Heart left ventricle (tissue), 16 donors: Measurements from ENCODE around the gene ADPRS. TPM values are rescaled to one million over a fixed set of nuclear protein-coding genes. Genes with fewer than 3 reads are reported as not detected.

ENCODE experiments used
- ATAC-seq, 4 donors: fragments of 200-7000 bp; cut with Tn5 transposase; one replicate each; pipeline ENCODE4 v1.9.1; 2020 to 2022; ENCODE audit warnings: moderate library complexity in 4 of 4, mild to moderate bottlenecking in 3 of 4, moderate number of reproducible peaks in 1 of 4
- DNase-seq, 5 donors: peaks; one replicate each; pipeline ENCODE4 v3.0.0-alpha.2; 2020
- H3K27ac ChIP-seq, 12 donors: fragments of 200-600 bp; sonication (generic) in 4 of 12; one replicate each; pipeline versions ENCODE4 v1.5.0 to v1.8.0; 2016 to 2022; ENCODE audit warnings: mild to moderate bottlenecking in 2 of 12
- H3K27me3 ChIP-seq, 9 donors: fragments of 200-600 bp; sonication (generic) in 2 of 9; one replicate each; pipeline versions ENCODE4 v1.5.1 to v1.8.0; 2016 to 2022; ENCODE audit warnings: mild to moderate bottlenecking in 3 of 9
- H3K36me3 ChIP-seq, 9 donors: fragments of 200-600 bp; sonication (generic) in 2 of 9; one replicate each; pipeline versions ENCODE4 v1.5.0 to v1.8.0; 2018 to 2022; ENCODE audit warnings: mild to moderate bottlenecking in 2 of 9
- H3K4me1 ChIP-seq, 12 donors: fragments of 200-600 bp; sonication (generic) in 4 of 12; one replicate each; pipeline versions ENCODE4 v1.5.0 to v1.8.0; 2016 to 2022; ENCODE audit warnings: mild to moderate bottlenecking in 3 of 12
- H3K4me3 ChIP-seq, 12 donors: fragments of 200-600 bp; sonication (generic) in 4 of 12; one replicate each; pipeline versions ENCODE4 v1.5.0 to v1.8.0; 2017 to 2022; ENCODE audit warnings: mild to moderate bottlenecking in 9 of 12, moderate library complexity in 4 of 12
- H3K9me3 ChIP-seq, 12 donors: fragments of 200-600 bp; sonication (generic) in 4 of 12; one replicate each; pipeline versions ENCODE4 v1.5.0 to v1.8.0; 2016 to 2022; ENCODE audit warnings: mild to moderate bottlenecking in 1 of 12
- POLR2A ChIP-seq, 2 donors: fragments of 450-650 bp; IDR thresholded peaks; one replicate each; pipeline ENCODE4 v1.6.1; 2017; ENCODE audit warnings: antibody characterized with exemption in 2 of 2, mild to moderate bottlenecking in 2 of 2, moderate library complexity in 2 of 2
- WGBS, 4 donors: extraction: QIAGEN DNeasy Blood & Tissue Kit in 2 of 4; methylation state at CpG; one replicate each; pipeline versions ENCODE4 v1.1.5 to v1.1.7; 2013 to 2018; 5-methylcytosine and 5-hydroxymethylcytosine counted together
- intact Hi-C, 10 donors: fragments of 100-400 bp; cut with DNase I; formaldehyde crosslinking; loops; one replicate each; pipeline versions ENCODE4 v1.11.1 to v1.14.2; 2022
- polyA plus RNA-seq, 2 donors: library from polyadenylated mRNA; stranded (reverse); fragments of 200-250 nt; gene quantifications; one replicate each; pipeline ENCODE4 v1.2.3, GENCODE V29; 2013
- total RNA-seq, 9 donors: library from RNA; depleted of rRNA in 2 of 9; stranded (reverse); fragments of >200 nt in 2 of 9; fragmentation: NEBNext Ultra II Directional in 3 of 9; extraction: Animal tissue kit (Norgen Biotek cat#: 25700) in 3 of 9; gene quantifications; one replicate each; pipeline versions ENCODE4 v1.1.0 to v1.2.4, GENCODE V29; 2016 to 2023
- TF ChIP-seq, protein P1 (sequence below), 12 donors: fragments of 200-600 bp; sonication (generic) in 4 of 12; IDR thresholded peaks; one replicate each; pipeline versions ENCODE4 v1.5.0 to v1.8.0; 2018 to 2022; ENCODE audit warnings: antibody characterized with exemption in 12 of 12, mild to moderate bottlenecking in 5 of 12
- donor health status: ischemic (EF 13 %, LVEDD 7.1; RV severe dilation, severe dysfunction).
- donor health status: healthy with polysubstance abuse.
- donor health status: DM: no; HTN: yes; CAD: no.
- donor health status: DM: no; HTN: no; CAD: no.
- donor health status: ischemic (EF 25% LVEDD 6.9; RV normal size, moderate dysfunction).
- donor health status: ischemic (EF 25% LVEDD 5.7; RV mildly dilated, moderate dysfunction).
- donor health status: healthy.
- donor health status: DM: yes; HTN: yes; CAD: no.
- donor health status: ischemic (EF 35%, LVEDD 5.7; RV mildly dilated, moderate dysfunction).
- donor health status: nonischemic (EF 11% LVEDD 7.7; RV severe dilation, severe dysfunction).
- donor health status: DM: yes; HTN: yes; CAD: no.
- donor health status: PGD.
- donor health status: ischemic (EF 29% LVEDD 5.4; RV normal size, mild dysfunction).
- donor health status: nonischemic (EF 23%, LVEDD 6.1; RV moderate dilation, normal function).

Gene ADPRS
- total and polyA plus RNA-seq, 11 donors: 11.3 to 49.0 (median 18.2) TPM

DNA sequence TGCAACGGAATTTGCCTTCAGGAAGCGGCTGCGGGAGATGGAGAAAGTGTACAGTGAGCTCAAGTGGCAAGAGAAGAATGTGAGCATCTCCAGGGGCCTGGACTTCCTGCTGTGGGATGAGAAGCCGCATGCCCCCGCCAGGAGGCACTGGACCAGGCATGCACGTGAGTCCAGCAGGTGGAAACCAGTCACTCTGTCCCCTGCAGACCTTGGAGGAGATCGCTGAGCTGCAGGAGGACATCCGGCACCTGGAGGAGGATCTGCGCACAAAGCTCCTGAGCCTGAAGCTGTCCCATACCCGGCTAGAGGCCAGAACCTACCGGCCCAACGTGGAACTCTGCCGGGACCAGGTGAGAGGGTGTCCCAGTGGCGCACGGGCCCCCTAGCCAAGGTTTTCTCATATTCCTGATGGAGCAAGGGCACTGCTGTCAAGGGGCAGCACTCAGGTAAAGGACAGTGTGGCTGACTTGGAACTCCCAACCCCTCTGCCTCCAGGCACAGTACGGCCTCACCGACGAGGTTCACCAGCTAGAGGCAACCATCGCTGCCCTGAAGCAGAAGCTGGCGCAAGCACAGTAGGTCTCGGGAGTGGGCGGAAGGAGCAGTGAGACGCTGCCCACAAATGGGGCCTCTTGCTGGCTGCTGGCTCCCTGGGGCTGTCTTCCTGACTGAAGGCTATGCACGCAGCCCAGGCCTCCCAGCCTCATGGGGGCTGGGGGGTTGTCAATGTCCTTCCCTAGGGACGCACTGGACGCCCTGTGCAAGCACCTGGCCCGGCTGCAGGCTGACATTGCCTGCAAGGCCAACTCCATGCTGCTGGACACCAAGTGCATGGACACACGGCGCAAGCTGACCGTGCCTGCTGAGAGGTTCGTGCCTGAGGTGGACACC lies 1.2 kb upstream of the ADPRS start:
- WGBS, 4 donors: 87 to 90% (median 89%) methylated on average over 24 to 31 of the region's 31 CpGs
- TF ChIP-seq POLR2A (IDR thresholded peaks at IDR 0.05): no peak
- TF ChIP-seq, protein P1, sequence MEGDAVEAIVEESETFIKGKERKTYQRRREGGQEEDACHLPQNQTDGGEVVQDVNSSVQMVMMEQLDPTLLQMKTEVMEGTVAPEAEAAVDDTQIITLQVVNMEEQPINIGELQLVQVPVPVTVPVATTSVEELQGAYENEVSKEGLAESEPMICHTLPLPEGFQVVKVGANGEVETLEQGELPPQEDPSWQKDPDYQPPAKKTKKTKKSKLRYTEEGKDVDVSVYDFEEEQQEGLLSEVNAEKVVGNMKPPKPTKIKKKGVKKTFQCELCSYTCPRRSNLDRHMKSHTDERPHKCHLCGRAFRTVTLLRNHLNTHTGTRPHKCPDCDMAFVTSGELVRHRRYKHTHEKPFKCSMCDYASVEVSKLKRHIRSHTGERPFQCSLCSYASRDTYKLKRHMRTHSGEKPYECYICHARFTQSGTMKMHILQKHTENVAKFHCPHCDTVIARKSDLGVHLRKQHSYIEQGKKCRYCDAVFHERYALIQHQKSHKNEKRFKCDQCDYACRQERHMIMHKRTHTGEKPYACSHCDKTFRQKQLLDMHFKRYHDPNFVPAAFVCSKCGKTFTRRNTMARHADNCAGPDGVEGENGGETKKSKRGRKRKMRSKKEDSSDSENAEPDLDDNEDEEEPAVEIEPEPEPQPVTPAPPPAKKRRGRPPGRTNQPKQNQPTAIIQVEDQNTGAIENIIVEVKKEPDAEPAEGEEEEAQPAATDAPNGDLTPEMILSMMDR (IDR thresholded peaks at IDR 0.05): no peak
- Histone ChIP-seq H3K27me3 (peaks cover 0 to 26% (median 5%) of the 10 kb centered on the region in 9 donors), H3K9me3 (no peaks in the 10 kb centered on the region), H3K4me1 (peaks cover 0 to 40% (median 20%) of the 10 kb centered on the region in 12 donors), H3K36me3 (peaks cover 1 to 19% (median 16%) of the 10 kb centered on the region in 9 donors), H3K4me3 (no peak overlapping the region), H3K27ac (peak overlapping the region in 1 of 12 donors; percentile 93)
- DNase-seq: no peak
- intact Hi-C loops: loop anchor here in 3 of 10 donors (5.0 to 10.0 kb wide), 3 partner anchors 203 to 233 kb away; partner anchors contain the start of gene AGO1 (in 1 of the 3)
- no peak for ATAC-seq

DNA sequence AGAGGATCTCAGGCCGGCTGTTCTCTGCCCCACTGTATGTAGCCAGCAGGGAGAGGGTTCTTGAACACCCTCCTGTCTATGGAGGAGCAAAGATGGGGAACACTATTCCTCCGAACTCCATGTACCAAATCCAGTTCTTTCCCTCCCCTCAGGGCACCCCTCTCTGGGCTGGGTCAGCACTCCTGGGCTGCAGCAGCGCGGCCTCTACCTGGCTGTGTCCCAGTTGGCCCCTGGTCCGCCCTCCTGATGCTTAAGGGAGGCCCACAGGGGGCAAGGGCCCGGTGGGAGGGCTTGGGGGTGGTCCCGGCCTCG lies 471 bp upstream of the ADPRS start:
- ATAC-seq (peak in 1 of 4 donors; percentile 12), DNase-seq (no peak)
- H3K36me3 ChIP-seq: peaks cover 4 to 27% (median 23%) of the 10 kb centered on the region in 9 donors
- peak overlapping the region in 11 of 12 donors; percentile 81 to 95 (median 92) for H3K27ac ChIP-seq
- peaks cover 0 to 47% (median 23%) of the 10 kb centered on the region in 12 donors for H3K4me1 ChIP-seq
- WGBS, 4 donors: 27 to 45% (median 32%) methylated on average over 4 to 8 of the region's 8 CpGs
- H3K27me3 ChIP-seq: peaks cover 0 to 26% (median 5%) of the 10 kb centered on the region in 9 donors
- TF ChIP-seq, protein P1 (IDR thresholded peaks at IDR 0.05): no peak
- no peak for TF ChIP-seq POLR2A (IDR thresholded peaks at IDR 0.05)
- intact Hi-C loops: loop anchor here in 3 of 10 donors (5.0 to 10.0 kb wide), 3 partner anchors 203 to 233 kb away; partner anchors contain the start of gene AGO1 (in 1 of the 3)
- peak overlapping the region; percentile 59 to 100 (median 94) for H3K4me3 ChIP-seq
- H3K9me3 ChIP-seq: no peaks in the 10 kb centered on the region

DNA sequence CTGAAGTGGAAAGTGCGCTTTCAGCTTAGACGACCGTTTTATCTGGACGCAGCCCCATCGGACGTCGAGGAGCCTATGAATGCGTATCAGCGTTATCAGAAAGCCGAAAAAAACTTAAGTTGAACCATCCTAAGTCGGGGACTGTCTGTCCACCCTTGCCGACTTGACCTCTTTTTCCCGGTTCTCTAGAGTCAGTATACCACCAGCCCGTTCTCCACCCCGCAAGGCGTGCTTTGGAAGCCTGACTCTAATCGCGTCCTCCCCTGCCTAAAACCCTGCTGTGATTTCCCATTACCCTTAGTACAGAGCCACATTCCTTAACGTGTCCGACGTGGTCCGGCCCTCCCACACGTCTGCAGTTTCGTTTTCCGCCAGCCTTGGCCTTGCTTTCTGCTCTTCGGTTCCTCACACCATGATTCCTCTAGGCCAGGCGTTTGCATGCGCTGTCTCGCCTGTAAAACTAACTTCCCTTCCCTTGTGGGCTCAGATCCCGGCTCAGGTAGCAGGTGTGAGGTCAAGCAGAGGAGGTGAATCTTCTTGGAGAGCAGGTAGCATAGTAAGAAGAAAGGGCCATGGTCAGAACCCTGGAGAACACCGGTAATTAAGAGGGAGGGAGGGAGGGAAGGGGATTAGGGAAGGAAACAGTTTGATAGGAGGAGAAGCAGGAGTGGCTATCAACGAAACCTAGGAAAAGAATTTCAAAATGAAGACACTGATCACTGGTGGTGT lies 865 bp downstream of the ADPRS start:
- H3K9me3 ChIP-seq: no peaks in the 10 kb centered on the region
- intact Hi-C loops: loop anchor here in 3 of 10 donors (5.0 to 10.0 kb wide), 3 partner anchors 205 to 235 kb away; partner anchors contain the start of gene AGO1 (in 1 of the 3)
- no peak for ATAC-seq
- H3K27ac ChIP-seq: peak overlapping the region; percentile 78 to 95 (median 90)
- 6 to 10% (median 8%) methylated on average over 32 of the region's 32 CpGs for WGBS, 4 donors
- peaks cover 4 to 40% (median 37%) of the 10 kb centered on the region in 9 donors for H3K36me3 ChIP-seq
- no peak for DNase-seq
- H3K4me3 ChIP-seq: peak overlapping the region; percentile 59 to 100 (median 94)
- TF ChIP-seq POLR2A (IDR thresholded peaks at IDR 0.05): no peak
- TF ChIP-seq, protein P1 (IDR thresholded peaks at IDR 0.05): no peak
- H3K4me1 ChIP-seq: peaks cover 0 to 49% (median 28%) of the 10 kb centered on the region in 12 donors
- peaks cover 0 to 15% (median 0%) of the 10 kb centered on the region in 9 donors for H3K27me3 ChIP-seq
